ENCODE data around the gene CAND1. TPM values are rescaled to one million over a fixed set of nuclear protein-coding genes. Genes with fewer than 3 reads are reported as not detected.

The CAND1 gene
- total and polyA plus RNA-seq, 8 donors = 11.6 to 175 (median 32.1) TPM

- Histone ChIP-seq H3K9me3 (no peaks in the 10 kb centered on the region), H3K36me3 (peaks cover 14 to 70% (median 49%) of the 10 kb centered on the region in 4 donors), H3K4me1 (no peaks in the 10 kb centered on the region), H3K4me3 (no peak overlapping the region), H3K27me3 (no peaks in the 10 kb centered on the region), H3K27ac (no peak overlapping the region)
- no peak for DNase-seq
- intact Hi-C loops (cut with DNase I; ENCODE audit: low total_unique reads) = no loop called here
- TF ChIP-seq POLR2AphosphoS5 (IDR thresholded peaks at IDR 0.05) (no peak), POLR2A (IDR thresholded peaks at IDR 0.05) (no peak), EP300 (IDR thresholded peaks at IDR 0.05) (no peak), CTCF (IDR thresholded peaks at IDR 0.05) (no peak)
- 82 to 93% (median 89%) methylated on average over 1 of the region's 1 CpG for WGBS, 5 donors
Measured at GRCh38 chr12:67315661-67316060, 46.5 kb downstream of the CAND1 start.

- DNase-seq = no peak
- no peaks in the 10 kb centered on the region for H3K4me1 ChIP-seq
- TF ChIP-seq CTCF (IDR thresholded peaks at IDR 0.05) (no peak), POLR2A (IDR thresholded peaks at IDR 0.05) (no peak), POLR2AphosphoS5 (IDR thresholded peaks at IDR 0.05) (no peak), EP300 (IDR thresholded peaks at IDR 0.05) (no peak)
- intact Hi-C loops (cut with DNase I; ENCODE audit: low total_unique reads) = no loop called here
- H3K36me3 ChIP-seq = peaks cover 0 to 50% (median 18%) of the 10 kb centered on the region in 4 donors
- WGBS, 5 donors = 88 to 97% (median 95%) methylated on average over 3 of the region's 3 CpGs
- no peak overlapping the region for H3K4me3 ChIP-seq
- H3K9me3 ChIP-seq = no peaks in the 10 kb centered on the region
- H3K27ac ChIP-seq = no peak overlapping the region
- H3K27me3 ChIP-seq = no peaks in the 10 kb centered on the region
Measured at GRCh38 chr12:67318786-67319185, 49.6 kb downstream of the CAND1 start.

GRCh38 chr12:67319936-67320335 lies 50.8 kb downstream of the CAND1 start:
- Histone ChIP-seq H3K4me3 (no peak overlapping the region), H3K27me3 (no peaks in the 10 kb centered on the region), H3K36me3 (peaks cover 0 to 39% (median 7%) of the 10 kb centered on the region in 4 donors), H3K9me3 (peaks cover 0 to under 1% (median 0%) of the 10 kb centered on the region in 4 donors), H3K27ac (no peak overlapping the region), H3K4me1 (no peaks in the 10 kb centered on the region)
- WGBS, 5 donors = 95 to 97% (median 96%) methylated on average over 4 of the region's 4 CpGs
- intact Hi-C loops (cut with DNase I; ENCODE audit: low total_unique reads) = no loop called here
- no peak for DNase-seq
- no peak for TF ChIP-seq POLR2A (IDR thresholded peaks at IDR 0.05)
- TF ChIP-seq POLR2AphosphoS5 (IDR thresholded peaks at IDR 0.05) = no peak
- no peak for TF ChIP-seq CTCF (IDR thresholded peaks at IDR 0.05)
- TF ChIP-seq EP300 (IDR thresholded peaks at IDR 0.05) = no peak

GRCh38 chr12:67320614-67321295 lies 51.6 kb downstream of the CAND1 start:
- Histone ChIP-seq H3K4me1 (no peaks in the 10 kb centered on the region), H3K36me3 (peaks cover 0 to 36% (median 3%) of the 10 kb centered on the region in 4 donors), H3K27me3 (no peaks in the 10 kb centered on the region), H3K27ac (no peak overlapping the region), H3K4me3 (no peak overlapping the region), H3K9me3 (peaks cover 0 to 6% (median 0%) of the 10 kb centered on the region in 4 donors)
- WGBS, 5 donors = 79 to 86% (median 80%) methylated on average over 3 of the region's 3 CpGs
- DNase-seq = peak in 1 of 2 donors; percentile 7
- intact Hi-C loops (cut with DNase I; ENCODE audit: low total_unique reads) = no loop called here
- TF ChIP-seq POLR2AphosphoS5 (IDR thresholded peaks at IDR 0.05) (no peak), EP300 (IDR thresholded peaks at IDR 0.05) (no peak), CTCF (IDR thresholded peaks at IDR 0.05) (no peak), POLR2A (IDR thresholded peaks at IDR 0.05) (no peak)
